OCI-LY1 (cell line): ENCODE data around the gene LHX6.

Experiments used
- CTCF ChIP-seq: fragments of 200-600 bp; sonication (generic), shearing (Covaris generic); IDR thresholded peaks from 2 replicates; pipeline ENCODE4 v1.5.1; 2017; ENCODE audit warnings: mild to moderate bottlenecking, antibody characterized with exemption, low read length, moderate library complexity, mixed read lengths
- EZH2 ChIP-seq: fragments of 200-600 bp; sonication (generic), shearing (Covaris generic); IDR thresholded peaks from 2 replicates; pipeline ENCODE4 v1.8.0; 2017; ENCODE audit warnings: borderline replicate concordance, mixed run types, mild to moderate bottlenecking, antibody characterized with exemption, low read length, moderate library complexity, mixed read lengths

GRCh38 chr9:122179054-122179689, 49.6 kb downstream of the LHX6 start:
- TF ChIP-seq EZH2 (no peak), CTCF (no peak)
